CD4-positive, CD25-positive, alpha-beta regulatory T cell (primary cell): ENCODE results near the gene RNF181. TPM values are rescaled to one million over a fixed set of nuclear protein-coding genes. Genes with fewer than 3 reads are reported as not detected.
"Not testable (repeated sequence)": the region's sequence is repeated elsewhere in the genome, so short reads cannot be mapped to it uniquely, and the experiment has no call there.

Experiments used
- ATAC-seq, 2 donors: fragments of 150-1000 bp; cut with Tn5 transposase; one replicate each; pipeline ENCODE4 v1.10.0; 2021; ENCODE audit warnings: low read depth in 2 of 2, moderate number of reproducible peaks in 2 of 2, moderate library complexity in 1 of 2
- DNase-seq, 3 donors: peaks; one replicate each; pipeline versions ENCODE4 v3.0.0 to v3.0.0-alpha.2; 2012 to 2022; ENCODE audit warnings: mixed read lengths in 1 of 3
- H3K27ac ChIP-seq: one replicate; pipeline ENCODE4 v1.7.0; 2013; ENCODE audit warnings: mild to moderate bottlenecking, low read length; ENCODE audit not compliant: insufficient read depth, poor library complexity, severe bottlenecking
- H3K27me3 ChIP-seq: one replicate; pipeline ENCODE4 v1.7.0; 2013; ENCODE audit warnings: low read length; ENCODE audit not compliant: control insufficient read depth, insufficient read depth
- H3K36me3 ChIP-seq: one replicate; pipeline ENCODE4 v1.7.0; 2013; ENCODE audit warnings: mild to moderate bottlenecking, low read length, moderate library complexity; ENCODE audit not compliant: control insufficient read depth, insufficient read depth
- H3K4me1 ChIP-seq: 2 replicates; pipeline ENCODE4 v1.7.0; 2013; ENCODE audit warnings: mild to moderate bottlenecking, low read length; ENCODE audit not compliant: insufficient read depth, control insufficient read depth, poor library complexity, severe bottlenecking
- H3K4me3 ChIP-seq: one replicate; pipeline ENCODE4 v1.7.0; 2013; ENCODE audit warnings: low read depth, mild to moderate bottlenecking, low read length, moderate library complexity
- H3K9me3 ChIP-seq, 2 experiments: 1 replicate in 1 of 2; 2 replicates in 1 of 2; pipeline ENCODE4 v1.7.0; 2013; ENCODE audit warnings: low read length in 2 of 2, mild to moderate bottlenecking in 1 of 2, moderate library complexity in 1 of 2; ENCODE audit not compliant: control insufficient read depth in 2 of 2
- H3K27ac Mint-ChIP-seq, 3 donors: one replicate each; pipeline ENCODE4 v1.8.0; 2020 to 2022; ENCODE audit warnings: mild to moderate bottlenecking in 3 of 3, mixed read lengths in 3 of 3, moderate library complexity in 2 of 3
- H3K27me3 Mint-ChIP-seq: one replicate; pipeline ENCODE4 v1.8.0; 2022; ENCODE audit warnings: mild to moderate bottlenecking, mixed read lengths
- H3K36me3 Mint-ChIP-seq: one replicate; pipeline ENCODE4 v1.8.0; 2020; ENCODE audit warnings: mixed read lengths
- H3K4me1 Mint-ChIP-seq, 4 donors: one replicate each; pipeline ENCODE4 v1.8.0; 2020 to 2022; ENCODE audit warnings: mixed read lengths in 4 of 4, mild to moderate bottlenecking in 1 of 4
- H3K4me3 Mint-ChIP-seq, 4 donors: one replicate each; pipeline ENCODE4 v1.8.0; 2020 to 2022; ENCODE audit warnings: mild to moderate bottlenecking in 4 of 4, mixed read lengths in 4 of 4, moderate library complexity in 3 of 4
- H3K9me3 Mint-ChIP-seq, 7 donors: one replicate each; pipeline ENCODE4 v1.8.0; 2020 to 2022; ENCODE audit warnings: mixed read lengths in 7 of 7, mild to moderate bottlenecking in 3 of 7, moderate library complexity in 2 of 7
- polyA plus RNA-seq, 4 donors: library from polyadenylated mRNA; unstranded; fragments of 300-500 nt; fragmentation: Illumina TruSeq; gene quantifications; one replicate each; pipeline ENCODE4 v1.2.3, GENCODE V29; 2021
- total RNA-seq: library from RNA; stranded (reverse); gene quantifications from one replicate; pipeline ENCODE4 v1.2.3, GENCODE V29; 2022

The RNF181 gene
- total and polyA plus RNA-seq, 5 donors from 2014 or later, result 47.0 to 297 (median 240) TPM

- H3K4me1 Mint-ChIP-seq, result peaks cover 5 to 68% (median 31%) of the 10 kb centered on the region in 4 donors
- peak overlapping the region in 3 of 4 donors; percentile 87 to 96 (median 92) for H3K4me3 Mint-ChIP-seq
- ATAC-seq, H3K27ac ChIP-seq, H3K27me3 ChIP-seq, H3K4me3 ChIP-seq, H3K27ac Mint-ChIP-seq, H3K9me3 ChIP-seq, DNase-seq, H3K27me3 Mint-ChIP-seq, H3K9me3 Mint-ChIP-seq: not testable (repeated sequence)
- Histone ChIP-seq H3K36me3 (peaks cover 21% of the 10 kb centered on the region), H3K4me1 (peaks cover 30% of the 10 kb centered on the region)
- H3K36me3 Mint-ChIP-seq, result peaks cover 16% of the 10 kb centered on the region
Observed at GRCh38 chr2:85604133-85604444, 8.5 kb downstream of the RNF181 start.

- Mint-ChIP-seq H3K9me3 (no peaks in the 10 kb centered on the region), H3K27ac (peak overlapping the region in 2 of 3 donors; percentile 31 to 53), H3K4me3 (peak overlapping the region; percentile 23 to 73 (median 67)), H3K27me3 (no peaks in the 10 kb centered on the region), H3K36me3 (peaks cover 20% of the 10 kb centered on the region), H3K4me1 (peaks cover 5 to 71% (median 33%) of the 10 kb centered on the region in 4 donors)
- no peaks in the 10 kb centered on the region for H3K9me3 ChIP-seq
- no peak for DNase-seq
- ATAC-seq, result no peak
- no peak overlapping the region for H3K27ac ChIP-seq
- no peak overlapping the region for H3K4me3 ChIP-seq
- H3K36me3 ChIP-seq, result peaks cover 25% of the 10 kb centered on the region
- no peaks in the 10 kb centered on the region for H3K27me3 ChIP-seq
- H3K4me1 ChIP-seq, result peaks cover 30% of the 10 kb centered on the region
Observed at GRCh38 chr2:85604568-85605339, 9.2 kb downstream of the RNF181 start.

- Histone ChIP-seq H3K27me3 (no peaks in the 10 kb centered on the region), H3K27ac (no peak overlapping the region), H3K4me1 (peaks cover 36% of the 10 kb centered on the region), H3K36me3 (peaks cover 25% of the 10 kb centered on the region), H3K9me3 (no peaks in the 10 kb centered on the region), H3K4me3 (no peak overlapping the region)
- H3K36me3 Mint-ChIP-seq, result peaks cover 20% of the 10 kb centered on the region
- peak overlapping the region in 2 of 4 donors; percentile 73 to 84 for H3K4me3 Mint-ChIP-seq
- no peaks in the 10 kb centered on the region for H3K27me3 Mint-ChIP-seq
- ATAC-seq (no peak), DNase-seq (no peak)
- H3K4me1 Mint-ChIP-seq, result peaks cover 5 to 78% (median 38%) of the 10 kb centered on the region in 4 donors
- H3K27ac Mint-ChIP-seq, result peak overlapping the region in 1 of 3 donors; percentile 31
- H3K9me3 Mint-ChIP-seq, result no peaks in the 10 kb centered on the region
Observed at GRCh38 chr2:85605406-85606115, 10.0 kb downstream of the RNF181 start.

GRCh38 chr2:85606116-85606455, 10.5 kb downstream of the RNF181 start:
- no peaks in the 10 kb centered on the region for H3K9me3 Mint-ChIP-seq
- Histone ChIP-seq H3K27me3 (no peaks in the 10 kb centered on the region), H3K36me3 (peaks cover 25% of the 10 kb centered on the region), H3K4me1 (peaks cover 39% of the 10 kb centered on the region), H3K27ac (no peak overlapping the region), H3K9me3 (no peaks in the 10 kb centered on the region), H3K4me3 (no peak overlapping the region)
- peaks cover 20% of the 10 kb centered on the region for H3K36me3 Mint-ChIP-seq
- no peak overlapping the region for H3K27ac Mint-ChIP-seq
- H3K4me1 Mint-ChIP-seq, result peaks cover 5 to 75% (median 39%) of the 10 kb centered on the region in 4 donors
- no peak for ATAC-seq
- no peaks in the 10 kb centered on the region for H3K27me3 Mint-ChIP-seq
- no peak for DNase-seq
- H3K4me3 Mint-ChIP-seq, result peak overlapping the region in 2 of 4 donors; percentile 24 to 84

GRCh38 chr2:85607268-85608215, 12.0 kb downstream of the RNF181 start:
- Histone ChIP-seq H3K27me3 (no peaks in the 10 kb centered on the region), H3K4me1 (peaks cover 36% of the 10 kb centered on the region), H3K27ac (no peak overlapping the region), H3K4me3 (no peak overlapping the region), H3K9me3 (no peaks in the 10 kb centered on the region), H3K36me3 (peaks cover 25% of the 10 kb centered on the region)
- no peak for DNase-seq
- peaks cover 20% of the 10 kb centered on the region for H3K36me3 Mint-ChIP-seq
- peak overlapping the region in 2 of 3 donors; percentile 31 to 53 for H3K27ac Mint-ChIP-seq
- no peaks in the 10 kb centered on the region for H3K27me3 Mint-ChIP-seq
- H3K9me3 Mint-ChIP-seq, result no peaks in the 10 kb centered on the region
- H3K4me3 Mint-ChIP-seq, result peak overlapping the region in 2 of 4 donors; percentile 81 to 87
- ATAC-seq, result no peak
- peaks cover 5 to 75% (median 42%) of the 10 kb centered on the region in 4 donors for H3K4me1 Mint-ChIP-seq

GRCh38 chr2:85611217-85611704, 15.7 kb downstream of the RNF181 start:
- peak in 1 of 3 donors; percentile 29 for DNase-seq
- peak in 1 of 2 donors; percentile 3 for ATAC-seq
- H3K27me3 ChIP-seq, result no peaks in the 10 kb centered on the region
- peak overlapping the region; percentile 92 to 97 (median 93) for H3K27ac Mint-ChIP-seq
- H3K4me1 Mint-ChIP-seq, result peaks cover 4 to 53% (median 26%) of the 10 kb centered on the region in 4 donors
- no peaks in the 10 kb centered on the region for H3K9me3 Mint-ChIP-seq
- H3K27ac ChIP-seq, result peak overlapping the region; percentile 76
- no peaks in the 10 kb centered on the region for H3K27me3 Mint-ChIP-seq
- H3K36me3 ChIP-seq, result peaks cover 23% of the 10 kb centered on the region
- peak overlapping the region; percentile 92 for H3K4me3 ChIP-seq
- peaks cover 19% of the 10 kb centered on the region for H3K4me1 ChIP-seq
- H3K9me3 ChIP-seq, result no peaks in the 10 kb centered on the region
- peak overlapping the region; percentile 98 to 99 (median 99) for H3K4me3 Mint-ChIP-seq
- peaks cover 17% of the 10 kb centered on the region for H3K36me3 Mint-ChIP-seq
